GM04504 (cell line): ENCODE measurements around the gene CATSPERD.
"Not testable (repeated sequence)": the region's sequence is repeated elsewhere in the genome, so short reads cannot be mapped to it uniquely, and the experiment has no call there.

Source experiments
- DNase-seq: peaks from one replicate; pipeline ENCODE4 v3.0.0-alpha.2; 2012; ENCODE audit warnings: low read depth

Gene CATSPERD

GRCh38 chr19:5686647-5687359, 33.6 kb upstream of the CATSPERD start:
- peak; percentile 81 for DNase-seq

DNA sequence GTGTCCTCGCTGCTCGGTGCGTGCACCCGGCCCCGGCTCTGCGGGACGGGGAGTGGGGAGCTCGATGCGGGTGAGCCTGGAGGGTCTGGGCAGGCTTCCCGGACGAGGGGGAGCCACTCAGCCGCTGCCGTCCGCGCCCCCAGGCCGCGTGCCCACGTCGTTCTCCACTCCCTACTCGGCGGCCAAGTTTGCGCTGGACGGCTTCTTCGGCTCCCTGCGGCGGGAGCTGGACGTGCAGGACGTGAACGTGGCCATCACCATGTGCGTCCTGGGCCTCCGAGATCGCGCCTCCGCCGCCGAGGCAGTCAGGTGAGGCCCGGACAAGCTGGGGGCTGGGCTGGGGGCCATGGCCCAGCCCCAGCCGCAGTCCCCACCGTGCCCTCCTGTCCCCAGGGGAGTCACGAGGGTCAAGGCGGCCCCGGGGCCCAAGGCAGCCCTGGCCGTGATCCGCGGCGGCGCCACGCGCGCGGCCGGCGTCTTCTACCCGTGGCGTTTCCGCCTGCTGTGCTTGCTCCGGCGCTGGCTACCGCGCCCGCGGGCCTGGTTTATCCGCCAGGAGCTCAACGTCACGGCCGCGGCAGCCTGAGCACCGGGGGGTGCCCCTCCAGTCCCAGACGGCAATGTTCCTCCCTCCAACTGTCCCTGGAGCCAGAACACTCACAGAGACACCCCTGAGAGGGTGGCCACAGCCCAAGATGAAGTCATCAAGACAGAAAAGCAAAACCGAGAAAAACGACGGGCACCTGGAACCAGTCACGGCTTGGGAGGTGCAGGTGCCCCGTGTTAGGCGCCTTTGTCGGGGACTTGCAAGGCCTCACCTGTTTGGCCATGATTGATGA, 32.9 kb upstream of the CATSPERD start:
- no peak for DNase-seq

DNA sequence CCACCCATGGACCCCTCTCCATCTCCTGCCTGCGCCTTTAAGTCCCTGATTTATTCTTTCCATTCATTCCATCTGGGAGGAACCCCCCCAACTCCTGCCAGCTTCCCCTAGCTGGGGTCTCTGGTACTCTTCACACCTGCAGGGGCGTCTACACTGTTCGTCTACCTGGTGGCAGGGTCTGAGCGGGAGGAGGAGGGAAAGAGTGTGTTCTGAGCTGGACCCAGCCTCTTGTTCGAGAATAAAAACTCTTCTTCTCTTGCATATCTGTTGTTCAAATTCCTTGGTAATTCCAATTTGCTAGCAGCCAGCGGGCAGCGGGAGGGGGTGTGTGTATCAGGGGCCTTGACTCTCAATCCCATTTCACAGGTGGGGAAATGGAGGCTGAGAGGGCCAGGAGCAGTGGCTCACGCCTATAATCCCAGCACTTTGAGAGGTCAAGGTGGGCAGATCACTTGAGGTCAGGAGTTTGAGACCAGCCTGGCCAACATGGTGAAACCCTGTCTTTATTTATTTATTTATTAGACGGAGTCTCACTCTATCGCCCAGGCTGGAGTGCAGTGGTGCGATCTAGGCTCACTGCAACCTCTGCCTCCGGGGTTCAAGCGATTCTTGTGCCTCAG, 32.1 kb upstream of the CATSPERD start:
- DNase-seq: not testable (repeated sequence)

GRCh38 chr19:5690125-5690954, 30.1 kb upstream of the CATSPERD start, which contains the start of gene RPL36:
TSS of gene RPL36 (plus strand) at chr19:5690295. CDS start at chr19:5690508, 213 bp downstream.
- peak; percentile 89 for DNase-seq

DNA sequence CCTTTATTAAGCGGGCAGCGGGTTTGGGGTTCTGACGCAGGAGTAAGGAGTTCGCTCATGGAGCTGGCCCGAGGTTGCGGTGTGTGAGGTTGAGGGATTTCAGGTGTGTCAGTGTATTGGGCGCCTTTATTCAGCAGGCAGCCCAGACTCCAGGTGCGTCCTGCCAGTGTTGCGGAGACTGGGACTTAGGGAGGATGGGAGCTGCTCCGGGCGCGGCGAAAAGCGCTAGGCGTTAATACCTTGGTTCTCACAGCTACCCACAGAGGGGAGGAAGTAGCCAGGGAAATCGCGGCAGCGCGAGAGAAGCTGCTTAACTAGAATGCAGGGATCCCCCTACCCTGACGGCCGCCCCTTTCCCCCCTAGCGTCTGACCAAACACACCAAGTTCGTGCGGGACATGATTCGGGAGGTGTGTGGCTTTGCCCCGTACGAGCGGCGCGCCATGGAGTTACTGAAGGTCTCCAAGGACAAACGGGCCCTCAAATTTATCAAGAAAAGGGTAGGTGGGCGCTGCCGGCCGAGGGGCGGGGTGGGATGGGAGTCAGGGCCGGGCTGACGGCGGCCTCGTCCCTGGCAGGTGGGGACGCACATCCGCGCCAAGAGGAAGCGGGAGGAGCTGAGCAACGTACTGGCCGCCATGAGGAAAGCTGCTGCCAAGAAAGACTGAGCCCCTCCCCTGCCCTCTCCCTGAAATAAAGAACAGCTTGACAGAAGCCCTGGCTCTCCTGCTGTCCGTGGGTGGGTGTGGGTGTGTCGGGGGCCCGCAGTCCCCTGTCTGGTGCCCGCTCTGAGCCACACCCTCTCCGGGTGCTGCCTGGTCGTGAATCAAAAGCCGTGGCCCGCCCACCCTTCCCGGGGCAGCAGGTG, 29.2 kb upstream of the CATSPERD start:
- DNase-seq: peak; percentile 13

DNA sequence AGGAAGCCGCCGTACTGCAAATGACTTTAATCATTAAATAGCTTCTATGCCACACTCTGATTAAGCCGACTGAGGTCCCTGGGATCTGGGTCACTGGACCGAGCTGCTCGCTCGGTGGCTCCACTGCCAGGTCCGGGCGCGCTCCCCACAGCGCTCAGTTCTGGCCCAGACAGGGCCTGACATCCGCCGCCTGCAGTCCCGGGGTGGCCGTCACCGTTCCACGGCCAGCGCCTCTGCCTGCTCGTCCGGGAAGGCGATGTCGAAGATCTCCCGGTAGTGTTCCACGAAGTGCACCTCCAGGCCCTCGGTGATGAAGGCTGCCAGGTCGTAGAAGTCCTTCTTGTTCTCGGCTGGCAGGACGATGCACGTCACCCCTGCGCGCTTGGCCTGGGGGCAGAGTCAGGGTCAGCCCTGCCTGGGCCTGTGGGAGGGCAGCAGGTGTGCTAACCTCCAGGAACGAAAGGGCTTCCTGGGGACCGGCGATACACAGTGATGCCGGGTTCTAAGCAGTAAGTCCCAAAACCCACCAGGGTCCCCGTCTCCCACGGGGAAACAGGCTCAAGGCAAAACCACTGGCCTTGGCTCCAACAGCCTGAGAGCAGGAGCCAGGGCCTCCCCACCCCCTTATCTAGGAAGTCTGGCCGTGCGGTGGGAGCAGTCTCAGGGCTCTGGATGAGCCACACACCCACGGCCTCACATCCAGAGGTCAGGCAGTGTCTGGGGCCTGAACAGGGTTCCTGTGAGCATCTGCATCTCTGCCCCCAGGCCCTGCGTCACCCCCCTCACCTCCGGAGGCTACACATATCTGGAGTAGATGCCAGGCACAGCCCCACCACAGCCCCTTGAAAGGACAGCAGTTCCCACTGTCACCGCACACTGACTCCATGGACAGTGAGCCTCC, 28.4 kb upstream of the CATSPERD start:
- no peak for DNase-seq

- DNase-seq: no peak
These were observed 27.7 kb upstream of the CATSPERD start for GRCh38 chr19:5692723-5693194.

GRCh38 chr19:5693195-5694166, 27.0 kb upstream of the CATSPERD start:
- DNase-seq: no peak

DNA sequence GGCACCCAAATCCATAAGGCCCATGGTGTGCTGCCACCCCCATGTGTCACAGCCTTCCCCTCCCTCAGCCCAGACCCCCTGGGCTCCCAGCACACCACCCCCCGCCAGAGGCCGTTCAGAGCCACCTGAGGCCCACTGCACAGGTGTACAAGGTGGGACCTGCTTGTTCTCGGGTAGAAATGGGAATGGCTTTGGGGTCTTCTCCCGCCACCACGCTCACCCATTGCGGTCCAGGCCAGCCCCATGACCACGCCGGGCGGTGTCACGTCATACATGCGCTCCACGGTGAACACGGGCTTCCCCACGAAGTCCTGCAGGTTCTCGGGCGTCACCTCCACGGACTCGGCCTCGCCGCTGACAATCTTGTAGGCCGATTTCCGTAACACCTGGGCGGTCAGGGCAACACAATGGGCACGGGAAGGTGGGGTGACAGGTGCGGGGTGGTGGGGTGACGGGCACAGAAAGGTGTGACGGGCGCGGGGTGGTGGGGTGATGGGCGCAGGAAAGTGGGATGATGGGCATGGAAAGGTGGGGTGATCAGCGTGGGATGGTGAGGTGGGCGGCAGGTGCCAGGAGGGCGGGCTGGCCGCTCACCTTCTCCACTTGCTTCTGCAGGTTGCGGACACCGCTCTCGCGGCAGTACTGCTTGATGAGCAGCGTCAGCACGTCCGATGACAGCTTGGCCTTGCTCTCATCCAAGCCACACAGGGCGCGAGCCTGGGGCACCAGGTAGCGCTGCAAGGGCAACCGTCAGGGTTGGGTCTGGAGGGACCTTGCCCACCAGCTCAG, 26.1 kb upstream of the CATSPERD start:
- no peak for DNase-seq

GRCh38 chr19:5694956-5695648, 25.3 kb upstream of the CATSPERD start:
- DNase-seq: no peak

GRCh38 chr19:5695649-5696195, 24.7 kb upstream of the CATSPERD start:
- no peak for DNase-seq

DNA sequence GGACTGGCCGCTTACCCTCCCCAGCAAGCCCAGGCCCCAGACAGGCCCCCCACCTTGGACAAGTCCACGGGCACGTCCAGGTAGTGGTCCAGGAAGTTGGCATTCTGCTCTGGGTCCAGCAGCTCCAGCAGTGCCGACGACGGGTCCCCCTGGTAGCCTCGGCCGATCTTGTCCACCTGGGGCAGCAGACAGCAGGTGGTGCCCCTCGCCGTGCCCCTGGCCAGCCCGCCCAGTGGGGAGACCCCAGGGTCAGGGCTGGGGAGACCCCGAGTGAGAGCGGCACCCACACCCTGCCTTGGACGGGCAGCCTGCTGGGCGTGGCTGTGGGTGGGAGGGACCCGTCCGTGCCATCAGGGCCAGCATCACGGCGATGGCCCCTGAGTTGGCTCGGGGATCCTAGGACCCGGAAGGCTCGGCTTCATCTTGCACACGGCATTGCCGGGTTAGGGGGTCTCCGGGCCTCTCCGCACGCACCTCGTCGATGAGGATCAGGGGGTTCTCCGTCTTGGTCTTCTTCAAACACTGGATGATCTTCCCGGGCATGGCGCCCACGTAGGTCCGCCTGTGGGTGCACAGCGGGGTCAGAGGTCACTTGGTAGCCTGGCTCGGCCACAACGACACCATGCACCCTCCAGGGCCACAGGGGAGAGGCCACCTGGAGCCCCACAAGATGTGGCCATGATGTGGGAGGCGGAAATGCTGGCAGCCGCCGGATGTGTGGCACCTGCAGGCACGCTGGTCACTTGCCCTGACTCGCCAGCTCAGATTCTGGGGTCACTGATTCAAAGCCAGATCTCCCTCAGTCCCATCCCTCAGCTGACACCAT, 24.0 kb upstream of the CATSPERD start:
- no peak for DNase-seq

DNA sequence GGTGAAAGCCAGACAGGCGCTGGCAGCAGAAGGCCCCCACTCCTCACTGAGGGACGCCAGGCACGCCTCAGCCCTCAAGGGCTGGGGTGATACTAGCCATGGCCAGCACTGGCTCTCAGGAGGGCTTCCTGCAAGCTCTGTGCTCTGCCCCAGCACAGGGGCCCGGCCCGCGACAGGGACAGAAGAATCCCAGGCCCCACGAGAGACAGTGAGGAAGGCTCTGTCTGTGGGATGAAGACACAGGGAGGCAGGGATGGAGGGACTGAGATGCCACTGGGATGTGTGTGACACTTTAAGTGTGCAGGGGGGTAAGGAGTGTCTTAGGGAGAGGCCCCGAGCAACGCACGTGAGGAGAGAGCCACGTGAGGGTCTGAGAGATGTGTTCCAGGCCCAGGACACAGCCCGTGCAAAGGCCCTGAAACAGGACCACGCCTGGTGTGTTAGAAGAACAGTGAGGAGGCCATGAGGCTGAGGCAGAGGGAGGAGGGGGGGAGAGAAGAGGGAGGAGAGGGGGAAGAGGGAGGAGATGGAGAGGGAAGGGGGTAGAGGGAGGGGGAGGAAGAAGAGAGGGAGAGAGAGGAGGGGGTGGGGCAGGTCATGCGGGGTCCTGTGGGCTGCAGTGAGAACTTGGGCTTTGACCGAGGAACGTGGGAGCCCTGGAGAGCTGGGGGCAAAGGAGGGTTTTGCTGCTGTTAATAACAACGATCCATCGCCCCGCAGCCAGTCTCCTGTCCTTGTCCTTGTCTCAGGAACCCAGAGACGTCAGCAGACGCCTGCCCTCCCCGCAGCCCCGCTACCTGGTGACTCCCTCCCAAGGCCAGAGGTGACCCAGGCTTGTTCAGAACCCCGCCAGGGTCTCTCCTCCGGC, 23.2 kb upstream of the CATSPERD start:
- DNase-seq: no peak

DNA sequence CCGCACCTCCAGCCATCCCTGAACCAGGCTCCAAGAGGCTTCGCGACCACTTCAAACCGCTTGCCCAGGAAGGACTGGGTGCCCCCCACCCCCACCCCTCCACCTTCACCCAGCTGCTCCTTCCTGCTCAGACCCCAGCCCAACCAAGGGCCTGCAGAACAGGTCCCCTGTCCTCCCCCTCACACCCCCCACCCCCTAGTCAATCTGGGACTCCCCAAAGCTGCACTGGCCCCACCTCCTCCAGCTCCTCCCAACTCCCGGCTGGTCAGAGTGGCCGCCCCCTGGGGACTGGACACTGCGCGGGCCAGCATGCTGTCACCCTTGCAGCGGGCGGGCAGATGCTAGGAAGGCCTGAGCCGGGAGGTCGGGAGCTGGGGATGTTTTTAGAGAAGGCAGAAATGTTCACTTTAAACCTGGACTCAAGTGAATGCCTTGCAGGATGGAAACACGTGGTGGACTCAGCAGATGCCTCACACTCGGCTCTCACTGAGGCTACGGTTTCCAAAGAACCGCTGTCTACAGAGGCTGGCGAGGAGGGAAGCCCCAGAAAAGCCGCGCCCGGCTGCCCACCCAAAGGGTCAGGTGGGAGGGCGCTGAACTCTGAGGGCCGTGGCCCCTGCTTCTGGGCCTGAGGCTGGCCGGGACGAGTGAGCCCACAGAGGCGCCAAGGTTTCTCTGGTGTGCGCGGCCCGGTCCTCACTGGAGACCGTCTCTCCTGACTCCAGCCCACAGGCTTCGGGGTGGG, 22.4 kb upstream of the CATSPERD start:
- no peak for DNase-seq
